GM12891 (cell line): ENCODE results near the gene FKBP5.

ENCODE experiments used
- DNase-seq: peaks from one replicate; pipeline ENCODE4 v3.0.0; 2011; ENCODE audit warnings: low spot score; ENCODE audit not compliant: insufficient read length
- FAIRE-seq: peaks from 2 replicates; lab custom pipeline; 2011; peaks lifted over from hg19 to GRCh38; lab: Jason Lieb, UNC
- PAX5 ChIP-seq: IDR thresholded peaks from 2 replicates; pipeline ENCODE4 v1.6.1; 2011; ENCODE audit warnings: low read length, moderate library complexity, mild to moderate bottlenecking; ENCODE audit not compliant: insufficient read depth, severe bottlenecking
- POLR2A ChIP-seq: IDR thresholded peaks from 2 replicates; pipeline ENCODE4 v1.6.1; 2011; ENCODE audit warnings: low read depth, low read length, control low read depth
- POLR2AphosphoS5 ChIP-seq: IDR thresholded peaks from 2 replicates; pipeline ENCODE4 v1.6.1; 2011; ENCODE audit warnings: low read depth, low read length, control low read depth
- POU2F2 ChIP-seq: IDR thresholded peaks from 2 replicates; pipeline ENCODE4 v1.6.1; 2011; ENCODE audit warnings: low read depth, mild to moderate bottlenecking, control low read depth, low read length, moderate library complexity
- SPI1 ChIP-seq: IDR thresholded peaks from 2 replicates; pipeline ENCODE4 v1.6.1; 2011; ENCODE audit warnings: low read depth, low read length, control low read depth
- TAF1 ChIP-seq: IDR thresholded peaks from 2 replicates; pipeline ENCODE4 v1.6.1; 2011; ENCODE audit warnings: low read depth, low read length, control low read depth

FKBP5 gene

GRCh38 chr6:35590622-35591066 is 98.1 kb downstream of the FKBP5 start:
- FAIRE-seq = no peak
- DNase-seq = no peak
- TF ChIP-seq TAF1 = no peak
- TF ChIP-seq PAX5 = no peak
- TF ChIP-seq POLR2AphosphoS5 = no peak
- TF ChIP-seq SPI1 = no peak
- no peak for TF ChIP-seq POU2F2
- TF ChIP-seq POLR2A = no peak

- no peak for TF ChIP-seq TAF1
- TF ChIP-seq PAX5 = no peak
- no peak for TF ChIP-seq SPI1
- no peak for TF ChIP-seq POLR2AphosphoS5
- TF ChIP-seq POU2F2 = no peak
- no peak for TF ChIP-seq POLR2A
- no peak for DNase-seq
- FAIRE-seq = no peak
Measured at GRCh38 chr6:35589904-35590303, 98.8 kb downstream of the FKBP5 start.

- DNase-seq (no peak), FAIRE-seq (no peak)
- TF ChIP-seq PAX5 = no peak
- TF ChIP-seq POLR2A = no peak
- TF ChIP-seq POLR2AphosphoS5 = no peak
- TF ChIP-seq SPI1 = no peak
- no peak for TF ChIP-seq TAF1
- TF ChIP-seq POU2F2 = no peak
Measured at GRCh38 chr6:35589201-35589739, 99.4 kb downstream of the FKBP5 start.

GRCh38 chr6:35587167-35587566 is 101.5 kb downstream of the FKBP5 start:
- no peak for FAIRE-seq

GRCh38 chr6:35586542-35586941 is 102.2 kb downstream of the FKBP5 start:
- no peak for FAIRE-seq

More at GRCh38 chr6:35587167-35587566, 101.5 kb downstream of the FKBP5 start:
- no peak for TF ChIP-seq PAX5
- DNase-seq = no peak

GRCh38 chr6:35585658-35586057 is 103.1 kb downstream of the FKBP5 start:
- DNase-seq (no peak), FAIRE-seq (no peak)
- TF ChIP-seq POLR2A = no peak

More at GRCh38 chr6:35586542-35586941, 102.2 kb downstream of the FKBP5 start:
- TF ChIP-seq SPI1 (no peak), TAF1 (no peak), PAX5 (no peak), POLR2A (no peak), POLR2AphosphoS5 (no peak), POU2F2 (no peak)
- no peak for DNase-seq

- DNase-seq (no peak), FAIRE-seq (peak; percentile 97)
Measured at GRCh38 chr6:35583893-35584688, 104.6 kb downstream of the FKBP5 start.

GRCh38 chr6:35582315-35582714 is 106.4 kb downstream of the FKBP5 start:
- FAIRE-seq = no peak
- no peak for DNase-seq
- TF ChIP-seq POLR2A (no peak), SPI1 (no peak), TAF1 (no peak), POLR2AphosphoS5 (no peak), PAX5 (no peak), POU2F2 (no peak)

More at GRCh38 chr6:35583893-35584688, 104.6 kb downstream of the FKBP5 start:
- TF ChIP-seq POLR2A (no peak), TAF1 (no peak), SPI1 (no peak), PAX5 (no peak), POU2F2 (no peak), POLR2AphosphoS5 (no peak)

GRCh38 chr6:35581633-35582032 is 107.1 kb downstream of the FKBP5 start:
- FAIRE-seq (no peak), DNase-seq (no peak)
- TF ChIP-seq POLR2A = no peak
- no peak for TF ChIP-seq PAX5

- TF ChIP-seq SPI1 = no peak
- no peak for TF ChIP-seq POLR2AphosphoS5
- TF ChIP-seq POU2F2 = no peak
- TF ChIP-seq PAX5 = no peak
- TF ChIP-seq POLR2A = no peak
- TF ChIP-seq TAF1 = no peak
- DNase-seq (no peak), FAIRE-seq (no peak)
Measured at GRCh38 chr6:35580836-35581235, 107.9 kb downstream of the FKBP5 start.
